GM18951 (cell line): ENCODE measurements around the gene INTS7.
"Not testable (repeated sequence)": the region's sequence is repeated elsewhere in the genome, so short reads cannot be mapped to it uniquely, and the experiment has no call there.

ENCODE experiments used
- POLR2A ChIP-seq: IDR thresholded peaks from 4 replicates; pipeline ENCODE4 v1.6.1; 2011; ENCODE audit warnings: mild to moderate bottlenecking; ENCODE audit not compliant: insufficient read length, insufficient read depth; ENCODE audit errors: extremely low read depth
- in situ Hi-C: fragments of 300-500 bp; cut with MboI; formaldehyde crosslinking; loops from one replicate; pipeline ENCODE4 v1.12.0; 2022; ENCODE audit warnings: low sequenced_read_pairs, mixed read lengths, inconsistent platforms; ENCODE audit not compliant: unreplicated experiment

The INTS7 gene

DNA sequence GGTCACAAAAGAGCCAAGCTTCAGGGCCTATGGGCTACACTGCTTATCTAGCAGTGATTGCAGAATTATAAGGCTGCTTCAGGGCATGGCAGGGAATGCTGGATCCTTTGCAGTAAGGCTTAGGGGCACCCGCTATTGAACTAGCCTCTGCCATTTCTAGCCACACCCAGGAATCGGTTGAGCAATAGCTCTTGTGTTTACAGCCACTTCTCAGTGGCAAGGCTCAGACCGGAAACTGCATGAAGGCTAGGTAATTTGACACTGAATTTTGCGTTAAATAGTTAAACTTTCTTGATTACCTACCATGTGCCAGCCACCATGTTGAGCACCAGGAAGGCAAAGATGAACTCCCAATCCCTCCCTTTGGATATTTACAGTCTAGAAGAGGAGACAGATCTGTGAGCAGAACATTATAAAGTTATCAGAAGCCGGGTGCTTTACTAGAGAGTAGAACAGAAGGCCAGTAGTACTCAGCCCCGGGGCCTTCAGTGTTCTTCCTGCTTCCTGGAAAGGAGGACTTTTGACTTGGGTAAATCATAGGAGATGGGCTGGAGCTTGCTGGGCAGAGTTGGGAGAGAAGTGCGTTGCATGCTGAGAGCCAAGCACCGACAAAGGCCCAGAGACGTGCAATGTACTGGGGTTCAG is 106.2 kb downstream of the INTS7 start:
- in situ Hi-C loops, result no loop called here
- no peak for TF ChIP-seq POLR2A

- in situ Hi-C loops, result no loop called here
- no peak for TF ChIP-seq POLR2A
Observed at GRCh38 chr1:211928290-211928801, 107.0 kb downstream of the INTS7 start.

DNA sequence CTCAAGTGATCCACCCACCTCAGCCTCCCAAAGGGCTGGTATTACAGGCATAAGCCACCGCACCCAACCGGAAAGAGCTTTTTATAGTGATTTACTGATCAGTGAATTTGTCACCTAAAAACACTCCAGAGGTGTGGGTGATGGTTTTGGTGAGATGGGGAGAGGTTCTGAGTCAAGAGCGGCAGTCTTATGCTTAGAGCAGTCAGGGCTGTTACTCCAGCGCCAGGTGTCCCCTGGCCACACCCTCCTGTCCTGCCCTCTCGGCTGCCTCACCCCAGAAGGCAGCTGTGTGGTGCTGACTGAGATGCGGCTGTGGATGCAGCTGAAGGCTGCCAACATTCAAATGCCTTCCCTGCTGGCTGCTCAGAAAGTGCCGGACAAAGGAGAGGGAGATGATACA is 110.3 kb downstream of the INTS7 start:
- TF ChIP-seq POLR2A, result no peak

DNA sequence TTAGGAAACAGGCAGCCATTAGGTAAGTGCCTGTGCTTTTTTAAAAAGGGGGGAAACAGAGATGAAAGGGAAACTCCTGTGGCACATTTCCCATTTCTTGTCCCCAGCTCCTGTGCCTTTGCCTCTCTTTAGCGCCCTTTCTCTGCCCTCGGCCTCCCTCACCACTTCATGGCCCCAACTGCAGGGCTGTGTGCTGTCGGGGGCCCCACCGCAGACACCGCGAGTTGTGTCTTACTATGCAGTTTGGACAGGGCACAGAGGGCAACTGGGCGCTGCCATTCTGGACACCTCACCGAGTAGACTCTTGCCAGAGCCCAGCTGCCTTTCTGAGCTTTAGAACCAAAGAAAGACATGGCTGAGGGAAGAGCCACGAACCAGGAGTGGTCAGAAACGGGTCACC is 111.1 kb downstream of the INTS7 start:
- TF ChIP-seq POLR2A, result no peak
- in situ Hi-C loops, result no loop called here

More for the DNA sequence above, 110.3 kb downstream of the INTS7 start:
- in situ Hi-C loops, result no loop called here

DNA sequence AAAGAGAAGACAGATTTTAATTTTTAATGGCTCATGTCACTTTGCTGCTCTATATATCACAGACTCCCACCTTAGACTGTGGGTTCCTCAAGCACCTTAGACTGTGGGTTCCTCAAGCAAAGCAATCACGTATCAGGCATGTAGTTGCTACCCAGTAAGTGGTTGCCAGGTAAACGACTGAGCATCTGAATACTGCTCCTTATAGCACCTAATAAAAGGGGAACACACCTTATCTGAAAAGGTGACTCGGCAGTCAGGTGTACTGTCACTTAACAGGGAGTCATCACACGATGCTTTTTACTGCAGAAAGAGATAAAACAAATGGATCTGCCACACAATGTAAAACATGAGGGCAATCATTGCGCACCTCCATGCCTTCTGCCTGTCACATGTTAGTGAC is 112.3 kb downstream of the INTS7 start:
- in situ Hi-C loops, result no loop called here
- no peak for TF ChIP-seq POLR2A

- in situ Hi-C loops, result no loop called here
- no peak for TF ChIP-seq POLR2A
Observed at GRCh38 chr1:211921579-211922095, 113.7 kb downstream of the INTS7 start.

- in situ Hi-C loops, result no loop called here
- no peak for TF ChIP-seq POLR2A
Observed at GRCh38 chr1:211920602-211921226, 114.6 kb downstream of the INTS7 start.

DNA sequence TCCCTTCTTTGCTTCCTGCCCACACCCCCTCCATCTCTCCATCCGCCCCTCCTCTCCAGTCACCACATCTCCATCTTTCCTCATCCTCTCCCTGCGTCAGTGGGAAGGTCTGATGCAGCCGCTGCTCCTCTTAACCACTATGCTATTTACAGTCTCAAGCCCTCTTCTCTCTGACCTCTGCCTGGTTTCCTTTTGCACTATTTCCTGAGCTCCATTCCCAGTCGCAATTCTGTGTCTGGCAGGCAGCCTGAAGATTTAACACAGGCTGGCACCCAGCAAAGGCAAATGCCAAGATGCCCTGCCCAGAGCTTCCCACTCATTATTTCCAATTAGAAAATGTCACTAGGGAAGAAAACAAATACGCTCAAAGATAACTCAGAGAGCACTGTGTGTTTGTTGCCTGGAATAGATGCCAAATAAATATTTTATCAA is 115.2 kb downstream of the INTS7 start:
- in situ Hi-C loops, result no loop called here
- no peak for TF ChIP-seq POLR2A

GRCh38 chr1:211918843-211919414 is 116.4 kb downstream of the INTS7 start:
- no peak for TF ChIP-seq POLR2A
- in situ Hi-C loops, result no loop called here

DNA sequence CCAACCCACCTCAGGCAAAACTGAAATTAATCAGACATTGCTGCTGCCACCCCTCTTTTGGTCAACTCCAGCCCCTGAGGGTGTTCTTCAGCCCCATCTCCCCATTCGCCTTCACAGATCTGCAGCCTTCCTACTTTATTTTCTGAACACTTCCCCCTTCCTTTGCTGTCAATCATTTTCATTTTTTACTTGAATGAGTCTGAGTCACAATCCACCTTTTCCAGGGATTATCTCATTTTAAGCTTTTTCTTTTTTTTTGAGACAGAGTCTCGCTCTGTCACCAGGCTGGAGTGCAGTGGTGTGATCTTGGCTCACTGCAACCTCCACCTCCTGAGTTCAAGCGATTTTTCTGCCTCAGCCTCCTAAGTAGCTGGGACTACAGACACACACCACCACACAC is 118.9 kb downstream of the INTS7 start:
- in situ Hi-C loops, result not testable (repeated sequence)

GRCh38 chr1:211915924-211916323 is 119.4 kb downstream of the INTS7 start:
- no peak for TF ChIP-seq POLR2A
- in situ Hi-C loops, result no loop called here

DNA sequence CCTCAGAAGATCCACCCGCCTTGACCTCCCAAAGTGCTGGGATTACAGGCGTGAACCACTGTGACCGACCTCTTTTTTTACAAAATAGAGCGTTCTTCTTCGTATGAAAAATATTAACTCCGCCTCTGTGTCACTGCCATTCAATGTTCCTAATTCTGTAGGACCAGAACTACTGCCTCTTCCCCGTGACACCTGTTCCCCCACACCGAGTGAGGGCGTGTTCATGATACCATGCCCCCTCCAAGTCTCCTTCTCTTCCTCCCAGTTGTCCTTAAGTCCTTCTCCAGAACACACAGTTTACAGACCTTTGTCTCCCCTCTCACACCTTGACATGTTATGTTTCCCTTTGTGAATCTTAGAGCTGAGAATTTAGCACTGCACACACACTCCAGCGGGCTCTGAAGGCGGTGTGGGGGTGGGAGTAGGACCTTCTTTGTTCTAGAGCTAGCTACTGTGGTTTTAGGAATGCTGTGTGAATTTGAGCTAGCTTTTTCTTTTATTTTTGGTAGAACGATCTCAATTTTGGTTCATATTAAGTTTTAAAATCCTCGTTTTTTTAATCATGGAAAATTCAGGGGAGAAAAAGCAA is 122.4 kb downstream of the INTS7 start:
- no peak for TF ChIP-seq POLR2A
- in situ Hi-C loops, result no loop called here

- in situ Hi-C loops, result no loop called here
Observed at GRCh38 chr1:211912038-211912437, 123.3 kb downstream of the INTS7 start.

DNA sequence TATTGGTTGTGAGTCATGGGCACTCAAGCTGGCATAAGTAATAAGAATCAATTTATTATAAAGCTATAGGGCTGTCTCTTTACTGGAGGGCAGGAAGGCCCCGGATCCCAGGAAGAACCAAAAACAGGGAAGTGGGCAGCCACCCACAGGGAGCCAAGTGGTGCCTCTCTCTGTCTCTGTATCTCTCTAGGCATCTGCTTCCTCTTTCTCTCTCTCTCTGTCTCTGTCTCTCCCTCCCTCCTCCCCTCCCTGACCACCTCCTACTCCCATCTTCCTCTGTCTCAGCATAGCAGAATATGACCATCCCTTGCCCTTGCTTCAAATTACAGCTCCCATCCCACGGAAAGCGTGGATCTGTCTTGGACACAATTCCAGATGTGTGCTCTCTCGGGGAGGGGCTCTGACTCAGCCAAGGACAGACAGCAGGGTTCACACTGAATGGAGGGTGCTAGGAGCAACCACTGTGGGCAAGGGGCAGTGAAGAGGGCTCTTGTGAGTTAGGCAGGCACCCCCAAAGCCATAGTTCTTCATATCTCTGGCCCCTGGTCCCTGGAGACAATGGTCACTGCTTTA is 124.4 kb downstream of the INTS7 start:
- in situ Hi-C loops, result no loop called here
- no peak for TF ChIP-seq POLR2A

More at GRCh38 chr1:211912038-211912437, 123.3 kb downstream of the INTS7 start:
- TF ChIP-seq POLR2A, result no peak
